Astrocyte (in vitro differentiated cells and primary cell): Measurements from ENCODE around the gene EIF2B5. TPM values are rescaled to one million over a fixed set of nuclear protein-coding genes. Genes with fewer than 3 reads are reported as not detected.
A peak's percentile ranks its signal among the peaks of the same experiment; 100 is the strongest.

Source experiments
- DNase-seq: peaks from one replicate; pipeline ENCODE4 v3.0.0-alpha.2; 2010; ENCODE audit warnings: low read depth
- FAIRE-seq: peaks from 2 replicates; lab custom pipeline; 2011; peaks lifted over from hg19 to GRCh38; lab: Jason Lieb, UNC
- H2AFZ ChIP-seq: 2 replicates; pipeline ENCODE4 v1.6.0; 2012; ENCODE audit warnings: low read depth, low read length, inconsistent platforms
- H3K27ac ChIP-seq: 2 replicates; pipeline ENCODE4 v1.5.1; 2011; ENCODE audit warnings: low read depth, low read length, inconsistent platforms
- H3K27me3 ChIP-seq: 2 replicates; pipeline ENCODE4 v1.6.0; 2011; ENCODE audit warnings: low read length, inconsistent platforms; ENCODE audit not compliant: insufficient read depth
- H3K36me3 ChIP-seq: 2 replicates; pipeline ENCODE4 v1.5.1; 2011; ENCODE audit warnings: low read length, inconsistent platforms; ENCODE audit not compliant: insufficient read depth
- H3K4me1 ChIP-seq: 2 replicates; pipeline ENCODE4 v1.5.1; 2011; ENCODE audit warnings: low read length, inconsistent platforms; ENCODE audit not compliant: insufficient read depth
- H3K4me2 ChIP-seq: 2 replicates; pipeline ENCODE4 v1.6.0; 2012; ENCODE audit warnings: low read length, inconsistent platforms
- H3K4me3 ChIP-seq: 2 replicates; pipeline ENCODE4 v1.5.1; 2011; ENCODE audit warnings: low read depth, mild to moderate bottlenecking, low read length, inconsistent platforms; ENCODE audit not compliant: insufficient read depth
- H3K79me2 ChIP-seq: 2 replicates; pipeline ENCODE4 v1.6.0; 2012; ENCODE audit warnings: mild to moderate bottlenecking, low read length, inconsistent platforms; ENCODE audit not compliant: insufficient read depth
- H3K9ac ChIP-seq: 2 replicates; pipeline ENCODE4 v1.6.0; 2012; ENCODE audit warnings: mild to moderate bottlenecking, low read length, inconsistent platforms
- H3K9me3 ChIP-seq: 2 replicates; pipeline ENCODE4 v1.5.1; 2012; ENCODE audit warnings: low read depth, mild to moderate bottlenecking, low read length, inconsistent platforms; ENCODE audit not compliant: insufficient read depth
- H4K20me1 ChIP-seq: 2 replicates; pipeline ENCODE4 v1.6.0; 2012; ENCODE audit warnings: low read length, inconsistent platforms; ENCODE audit not compliant: insufficient read depth
- H3K27ac Mint-ChIP-seq: one replicate; pipeline ENCODE4 v1.8.0; 2021; ENCODE audit warnings: mild to moderate bottlenecking, mixed read lengths; ENCODE audit not compliant: unreplicated experiment
- H3K27me3 Mint-ChIP-seq: one replicate; pipeline ENCODE4 v1.8.0; 2021; ENCODE audit warnings: low read depth, mixed read lengths; ENCODE audit not compliant: unreplicated experiment
- H3K36me3 Mint-ChIP-seq: one replicate; pipeline ENCODE4 v1.8.0; 2021; ENCODE audit warnings: low read depth, mixed read lengths; ENCODE audit not compliant: unreplicated experiment
- H3K4me1 Mint-ChIP-seq: one replicate; pipeline ENCODE4 v1.8.0; 2021; ENCODE audit warnings: low read depth, mixed read lengths; ENCODE audit not compliant: unreplicated experiment
- H3K4me3 Mint-ChIP-seq: one replicate; pipeline ENCODE4 v1.8.0; 2021; ENCODE audit warnings: mild to moderate bottlenecking, moderate library complexity, mixed read lengths; ENCODE audit not compliant: unreplicated experiment
- H3K9me3 Mint-ChIP-seq: one replicate; pipeline ENCODE4 v1.8.0; 2021; ENCODE audit warnings: mild to moderate bottlenecking, mixed read lengths; ENCODE audit not compliant: unreplicated experiment
- EZH2 ChIP-seq: IDR thresholded peaks from 2 replicates; pipeline ENCODE4 v1.6.1; 2012; ENCODE audit warnings: mild to moderate bottlenecking, low read length, inconsistent platforms; ENCODE audit not compliant: insufficient read depth
- total RNA-seq: library from RNA; stranded (reverse); gene quantifications from 2 replicates; pipeline ENCODE4 v1.2.1, GENCODE V29; 2021
- TF ChIP-seq, protein P1 (sequence below): IDR thresholded peaks from 2 replicates; pipeline ENCODE4 v1.5.1; 2011; ENCODE audit warnings: low read depth, mild to moderate bottlenecking, inconsistent platforms, low read length, moderate library complexity; ENCODE audit not compliant: insufficient read depth

The EIF2B5 gene
- total RNA-seq, 1 donor from 2014 or later, result 22.6 TPM

DNA sequence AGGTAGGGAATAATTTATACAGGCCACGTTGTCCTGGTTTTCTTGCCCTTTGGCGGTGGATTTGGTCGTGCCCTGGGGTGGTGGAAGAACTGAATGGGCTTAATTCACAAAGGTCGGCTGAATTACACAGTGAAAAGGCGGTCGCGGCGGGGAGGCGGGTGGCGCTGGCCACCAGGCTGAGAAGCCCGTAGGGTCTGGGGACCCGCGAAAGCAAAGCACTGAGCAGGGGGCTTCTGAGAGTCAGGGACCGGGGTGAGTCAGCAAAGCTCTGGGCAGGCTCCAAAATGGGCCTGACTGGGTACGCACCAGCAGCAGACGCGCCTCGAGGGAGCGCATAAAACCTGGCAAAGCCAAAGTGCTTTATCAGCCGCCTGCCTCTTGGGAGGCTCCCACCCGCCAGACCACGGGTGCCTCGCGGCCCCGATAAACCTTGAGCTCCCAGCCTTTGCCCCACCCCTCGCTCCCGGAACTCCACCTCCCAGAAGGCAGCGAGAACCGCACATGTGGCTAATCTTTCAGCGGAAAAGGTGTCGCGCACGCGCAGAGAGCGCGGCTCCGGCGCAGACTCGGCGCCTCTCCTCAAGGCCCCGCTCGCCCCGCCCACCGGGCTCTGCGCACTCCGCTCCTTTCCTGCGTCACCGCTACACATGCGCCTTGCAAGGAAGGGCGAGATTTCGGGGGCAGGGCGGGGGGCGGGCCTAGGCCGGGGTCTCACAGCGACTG, 50.5 kb downstream of the EIF2B5 start:
- peaks cover 67% of the 10 kb centered on the region for H3K79me2 ChIP-seq
- peaks cover 75% of the 10 kb centered on the region for H4K20me1 ChIP-seq
- no peaks in the 10 kb centered on the region for H3K9me3 Mint-ChIP-seq

DNA sequence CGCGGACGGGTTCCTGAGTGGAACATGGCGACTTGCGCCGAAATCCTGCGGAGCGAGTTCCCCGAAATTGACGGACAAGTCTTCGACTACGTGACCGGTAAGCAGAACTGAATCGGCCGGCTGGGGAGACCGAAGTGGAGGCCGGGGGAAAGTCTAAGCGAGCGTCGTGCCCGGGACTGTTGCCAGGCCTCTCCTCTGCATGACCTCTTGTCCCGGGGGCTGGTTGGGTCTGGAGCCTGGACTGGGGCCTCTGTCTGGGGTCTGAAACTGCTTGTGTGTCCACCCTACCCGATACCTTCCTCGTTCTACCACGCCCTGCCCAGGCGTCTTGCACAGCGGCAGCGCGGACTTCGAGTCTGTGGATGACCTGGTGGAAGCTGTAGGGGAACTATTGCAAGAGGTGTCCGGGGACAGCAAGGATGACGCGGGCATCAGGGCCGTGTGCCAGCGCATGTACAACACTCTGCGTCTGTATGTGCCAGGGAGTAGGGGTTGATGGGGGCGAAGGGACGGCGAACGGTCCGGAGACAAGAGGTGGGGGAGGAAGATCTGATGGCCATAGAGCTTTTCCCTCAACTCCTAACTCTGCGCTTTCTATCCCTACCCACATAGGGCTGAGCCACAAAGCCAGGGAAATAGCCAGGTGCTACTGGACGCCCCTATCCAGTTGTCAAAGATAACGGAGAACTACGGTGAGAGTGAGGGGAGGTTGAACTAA, 51.2 kb downstream of the EIF2B5 start, which contains the start of gene ABCF3:
Gene ABCF3, plus strand, starts transcription at position 16 of the 718 bp plus-strand sequence. Its CDS starts 9 bp downstream, at position 25.
- Mint-ChIP-seq H3K27ac (peak within 1 kb of the TSS; percentile 97), H3K27me3 (no peaks in the 10 kb centered on the region), H3K4me3 (peak within 1 kb of the TSS; percentile 98), H3K4me1 (peaks cover 13% of the 10 kb centered on the region), H3K9me3 (no peaks in the 10 kb centered on the region), H3K36me3 (peaks cover 29% of the 10 kb centered on the region)
- H3K9me3 ChIP-seq, result no peaks in the 10 kb centered on the region
- FAIRE-seq, result no peak
- peaks cover 18% of the 10 kb centered on the region for H3K4me1 ChIP-seq
- H3K4me3 ChIP-seq, result peak within 1 kb of the TSS; percentile 100
- no peaks in the 10 kb centered on the region for H3K27me3 ChIP-seq
- peak within 1 kb of the TSS; percentile 97 for H3K4me2 ChIP-seq
- H2AFZ ChIP-seq, result peak within 1 kb of the TSS; percentile 77
- H3K9ac ChIP-seq, result peak within 1 kb of the TSS; percentile 99
- peaks cover 73% of the 10 kb centered on the region for H4K20me1 ChIP-seq
- TF ChIP-seq, protein P1, sequence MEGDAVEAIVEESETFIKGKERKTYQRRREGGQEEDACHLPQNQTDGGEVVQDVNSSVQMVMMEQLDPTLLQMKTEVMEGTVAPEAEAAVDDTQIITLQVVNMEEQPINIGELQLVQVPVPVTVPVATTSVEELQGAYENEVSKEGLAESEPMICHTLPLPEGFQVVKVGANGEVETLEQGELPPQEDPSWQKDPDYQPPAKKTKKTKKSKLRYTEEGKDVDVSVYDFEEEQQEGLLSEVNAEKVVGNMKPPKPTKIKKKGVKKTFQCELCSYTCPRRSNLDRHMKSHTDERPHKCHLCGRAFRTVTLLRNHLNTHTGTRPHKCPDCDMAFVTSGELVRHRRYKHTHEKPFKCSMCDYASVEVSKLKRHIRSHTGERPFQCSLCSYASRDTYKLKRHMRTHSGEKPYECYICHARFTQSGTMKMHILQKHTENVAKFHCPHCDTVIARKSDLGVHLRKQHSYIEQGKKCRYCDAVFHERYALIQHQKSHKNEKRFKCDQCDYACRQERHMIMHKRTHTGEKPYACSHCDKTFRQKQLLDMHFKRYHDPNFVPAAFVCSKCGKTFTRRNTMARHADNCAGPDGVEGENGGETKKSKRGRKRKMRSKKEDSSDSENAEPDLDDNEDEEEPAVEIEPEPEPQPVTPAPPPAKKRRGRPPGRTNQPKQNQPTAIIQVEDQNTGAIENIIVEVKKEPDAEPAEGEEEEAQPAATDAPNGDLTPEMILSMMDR, result no peak
- no peak for TF ChIP-seq EZH2
- H3K79me2 ChIP-seq, result peaks cover 60% of the 10 kb centered on the region
- peak within 1 kb of the TSS; percentile 81 for H3K27ac ChIP-seq
- DNase-seq, result peak; percentile 40
- peaks cover 47% of the 10 kb centered on the region for H3K36me3 ChIP-seq

More for the DNA sequence above, 50.5 kb downstream of the EIF2B5 start:
- no peaks in the 10 kb centered on the region for H3K9me3 ChIP-seq
- peaks cover 34% of the 10 kb centered on the region for H3K36me3 Mint-ChIP-seq
- peak overlapping the region; percentile 98 for H3K4me3 Mint-ChIP-seq
- peak overlapping the region; percentile 97 for H3K4me2 ChIP-seq
- no peaks in the 10 kb centered on the region for H3K27me3 Mint-ChIP-seq
- peak overlapping the region; percentile 81 for H3K27ac ChIP-seq
- peak; percentile 95 for DNase-seq
- peak overlapping the region; percentile 97 for H3K27ac Mint-ChIP-seq
- H3K36me3 ChIP-seq, result peaks cover 50% of the 10 kb centered on the region
- H3K4me1 Mint-ChIP-seq, result peaks cover 13% of the 10 kb centered on the region
- FAIRE-seq, result no peak
- no peak for TF ChIP-seq EZH2
- TF ChIP-seq, protein P1, result no peak
- H3K9ac ChIP-seq, result peak overlapping the region; percentile 99
- no peaks in the 10 kb centered on the region for H3K27me3 ChIP-seq
- H3K4me3 ChIP-seq, result peak overlapping the region; percentile 100
- peak overlapping the region; percentile 77 for H2AFZ ChIP-seq
- peaks cover 18% of the 10 kb centered on the region for H3K4me1 ChIP-seq
